PC-3 (cell line): ENCODE results near the gene CAPRIN2.

Source experiments
- CTCF ChIP-seq: fragments of 300-600 bp; sonication (generic); conservative IDR thresholded peaks from 2 replicates; pipeline ENCODE4 v1.5.1; 2017; ENCODE audit warnings: antibody characterized with exemption, low read depth, mild to moderate bottlenecking, low read length
- EZH2 ChIP-seq: fragments of 300-600 bp; sonication (generic); IDR thresholded peaks from one replicate; pipeline ENCODE4 v1.6.1; 2017; ENCODE audit warnings: antibody characterized with exemption, mild to moderate bottlenecking, low read length; ENCODE audit not compliant: unreplicated experiment
- EZH2phosphoT487 ChIP-seq: fragments of 300-600 bp; sonication (generic); IDR thresholded peaks from 2 replicates; pipeline ENCODE4 v1.6.1; 2018; ENCODE audit warnings: mild to moderate bottlenecking, antibody characterized with exemption, low read length, borderline replicate concordance

GRCh38 chr12:30769802-30770201 lies 15.1 kb upstream of the CAPRIN2 start:
- TF ChIP-seq CTCF (no peak), EZH2 (no peak), EZH2phosphoT487 (no peak)
